Neural progenitor cell (in vitro differentiated cells): ENCODE data around the gene FEV.

Experiments
- CTCF ChIP-seq: fragments of 200-600 bp; sonication (generic); IDR thresholded peaks from 2 replicates; pipeline ENCODE4 v1.5.1; 2017; ENCODE audit warnings: antibody characterized with exemption, mild to moderate bottlenecking
- EZH2 ChIP-seq: fragments of 200-600 bp; sonication (generic); IDR thresholded peaks from 2 replicates; pipeline ENCODE4 v1.6.1; 2017; ENCODE audit warnings: antibody characterized with exemption, mild to moderate bottlenecking, moderate library complexity
- EZH2phosphoT487 ChIP-seq: fragments of 200-600 bp; sonication (generic); IDR thresholded peaks from 2 replicates; pipeline ENCODE4 v1.6.1; 2017; ENCODE audit warnings: antibody characterized with exemption

- TF ChIP-seq CTCF (no peak), EZH2phosphoT487 (no peak), EZH2 (no peak)
Measured at GRCh38 chr2:218996937-218997336, 12.0 kb upstream of the FEV start.
